HG03469 (cell line): Measurements from ENCODE around the gene SREBF2.

Experiments
- ATAC-seq: cut with Tn5 transposase; IDR thresholded peaks from one replicate; pipeline ENCODE4 v1.9.1; 2021; ENCODE audit warnings: mild to moderate bottlenecking, moderate library complexity, moderate number of reproducible peaks; ENCODE audit not compliant: unreplicated experiment

The SREBF2 gene

GRCh38 chr22:41875531-41876270, 42.8 kb downstream of the SREBF2 start:
- ATAC-seq, result no peak

GRCh38 chr22:41876275-41876674, 43.4 kb downstream of the SREBF2 start:
- ATAC-seq, result no peak

DNA sequence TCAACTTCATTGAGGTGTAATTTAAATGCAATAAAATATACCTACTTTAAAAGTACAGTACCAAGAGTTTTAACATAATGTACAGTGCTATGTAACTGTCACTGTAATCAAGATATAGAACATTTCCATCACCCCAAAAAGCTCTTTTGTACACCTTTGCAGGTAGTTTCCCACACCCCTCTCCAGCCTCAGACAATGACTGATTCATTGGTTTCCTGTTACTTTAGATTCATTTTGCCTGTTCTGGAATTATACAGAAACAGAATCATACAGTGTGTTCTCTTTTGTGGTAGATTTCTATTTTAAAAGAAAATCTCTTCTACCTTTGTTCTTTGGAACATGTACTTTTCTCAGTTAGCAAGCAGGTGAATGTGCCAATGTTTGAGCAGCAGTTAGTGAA, 43.8 kb downstream of the SREBF2 start:
- no peak for ATAC-seq

GRCh38 chr22:41880653-41881052, 47.7 kb downstream of the SREBF2 start:
- no peak for ATAC-seq

DNA sequence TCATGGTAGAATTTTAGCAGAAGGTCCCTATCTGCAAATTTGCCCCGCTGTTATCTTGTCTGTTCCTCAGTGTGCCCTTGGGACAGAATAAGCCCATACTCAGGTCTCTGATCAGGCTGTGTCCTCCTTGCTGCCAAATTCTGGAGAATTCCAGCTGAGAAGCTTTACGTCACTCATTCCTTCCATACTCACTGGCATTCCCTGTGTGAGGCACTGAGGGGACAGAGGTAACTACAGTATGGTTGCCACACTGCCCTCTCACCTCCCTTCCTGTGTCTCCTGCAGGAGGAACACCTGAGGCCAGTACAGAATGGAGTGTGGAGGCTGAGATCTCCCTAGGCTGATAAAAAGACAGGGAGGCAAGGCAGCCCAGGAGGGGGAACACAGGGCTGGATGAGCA, 50.5 kb downstream of the SREBF2 start:
- ATAC-seq, result no peak

DNA sequence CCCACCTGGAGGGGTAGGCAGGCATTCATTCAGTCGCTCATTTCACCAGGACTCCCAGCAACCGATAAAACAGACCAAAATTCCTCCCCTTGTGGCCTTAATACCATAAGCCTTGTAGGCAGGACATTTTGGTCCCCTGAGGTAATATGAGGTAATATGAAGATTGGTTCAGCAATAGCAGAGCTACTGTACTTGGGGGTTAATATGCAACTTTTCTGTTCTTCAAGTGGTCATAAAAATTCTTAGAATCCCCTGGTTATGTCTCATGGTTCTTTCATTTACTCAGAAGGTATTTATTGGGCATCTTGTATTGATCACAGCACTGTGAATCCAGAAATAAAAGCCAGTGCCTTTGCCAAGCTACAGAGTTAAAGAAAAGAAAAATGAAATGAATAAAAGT, 52.2 kb downstream of the SREBF2 start:
- no peak for ATAC-seq

- no peak for ATAC-seq
These were observed 52.6 kb downstream of the SREBF2 start for GRCh38 chr22:41885516-41885915.

DNA sequence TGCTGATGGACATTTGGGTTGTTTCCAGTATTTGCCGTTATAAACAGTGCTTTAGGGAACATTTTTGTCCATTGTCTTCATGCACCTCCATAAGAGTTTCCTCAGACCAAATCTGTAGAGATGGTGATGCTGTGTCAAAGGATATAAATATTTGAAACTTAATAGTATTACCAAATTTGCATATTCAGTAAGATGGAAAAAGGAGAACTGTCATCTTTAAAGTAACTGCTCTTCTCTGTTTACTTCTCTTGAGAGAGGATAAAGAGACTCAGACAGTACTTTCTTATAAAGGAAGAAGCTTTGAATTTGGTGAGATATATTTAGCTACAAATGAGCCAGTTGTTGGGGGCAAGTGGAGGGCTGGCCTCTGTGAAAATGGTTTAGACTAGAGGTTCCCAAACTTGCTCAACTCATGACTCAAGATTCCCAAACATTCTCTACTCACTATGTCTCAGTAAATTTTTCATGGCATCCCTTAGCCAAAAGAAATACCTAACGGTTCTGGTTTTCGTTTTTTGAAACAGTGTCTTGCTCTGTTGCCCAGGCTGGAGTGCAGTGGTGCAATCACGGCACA, 55.8 kb downstream of the SREBF2 start:
- no peak for ATAC-seq

GRCh38 chr22:41891407-41891806, 58.5 kb downstream of the SREBF2 start:
- no peak for ATAC-seq

- ATAC-seq, result no peak
These were observed 59.8 kb downstream of the SREBF2 start for GRCh38 chr22:41892721-41893120.

- no peak for ATAC-seq
These were observed 60.9 kb downstream of the SREBF2 start for GRCh38 chr22:41893591-41894375.

DNA sequence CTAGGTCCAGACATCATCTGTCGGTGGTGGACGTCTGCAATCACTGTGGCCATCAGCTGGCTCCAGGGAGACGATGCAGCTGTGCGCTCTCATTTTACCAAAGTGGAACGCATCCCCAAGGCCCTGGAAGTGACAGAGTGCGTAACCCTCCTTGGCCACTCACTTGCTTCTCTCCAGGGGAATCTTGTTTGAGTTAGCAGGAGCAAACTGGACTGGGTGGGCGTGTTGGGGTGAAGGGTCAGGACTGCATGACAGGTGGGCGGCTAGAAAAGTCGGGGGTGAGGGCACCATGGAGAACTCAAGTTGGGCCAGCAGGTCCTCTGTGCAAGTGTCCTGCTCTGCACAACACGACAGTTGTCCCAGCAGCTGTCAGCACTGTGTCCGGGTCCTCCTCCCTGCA, 65.7 kb downstream of the SREBF2 start:
- no peak for ATAC-seq

DNA sequence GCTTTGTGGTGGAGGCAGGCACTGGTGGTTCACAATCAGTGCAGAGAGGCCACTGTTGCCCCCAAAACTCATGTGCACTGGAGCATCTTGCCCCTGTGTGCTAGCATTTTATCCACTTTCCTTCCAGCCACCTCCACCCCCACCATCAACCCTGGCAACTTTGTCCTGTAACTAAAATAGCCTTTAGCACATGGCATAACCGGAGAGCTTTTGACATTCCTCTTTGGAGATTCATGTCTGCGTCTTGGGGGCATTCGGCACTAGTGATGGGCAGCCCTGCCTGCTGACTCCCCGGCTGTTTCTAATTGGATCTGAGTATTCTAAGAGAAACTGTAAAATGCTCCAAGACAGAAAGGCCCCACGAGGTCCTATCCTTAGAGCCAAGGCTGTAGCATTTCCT, 66.2 kb downstream of the SREBF2 start:
- no peak for ATAC-seq

DNA sequence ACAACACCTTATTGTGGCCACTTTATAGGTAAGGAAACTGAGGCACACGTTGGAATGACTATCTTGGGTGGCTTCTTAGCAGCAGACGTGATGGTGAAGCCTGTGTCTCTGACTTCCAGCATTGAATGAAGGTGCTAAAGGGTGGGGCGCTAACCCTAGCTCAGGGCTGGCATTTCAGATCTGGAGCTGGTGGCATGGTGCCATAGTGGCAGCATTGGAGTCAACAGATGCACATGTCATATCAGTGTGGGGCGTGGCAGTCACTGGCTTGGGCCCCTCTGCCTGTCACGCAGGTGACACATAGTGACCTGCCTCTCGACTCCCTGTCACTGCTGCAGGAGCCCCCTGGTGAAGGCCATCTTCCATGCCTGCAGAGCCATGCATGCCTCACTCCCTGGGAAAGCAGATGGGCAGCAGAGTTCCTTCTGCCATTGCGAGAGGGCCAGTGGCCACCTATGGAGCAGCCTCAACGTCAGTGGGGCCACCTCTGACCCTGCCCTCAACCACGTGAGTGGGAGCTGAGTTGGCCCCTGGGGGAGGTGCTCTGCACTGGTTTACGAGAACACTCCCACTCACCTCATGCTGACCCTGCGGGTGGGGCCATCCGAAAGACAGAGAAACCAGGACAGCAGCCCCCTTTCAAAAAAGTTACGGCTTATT, 67.2 kb downstream of the SREBF2 start:
- no peak for ATAC-seq

GRCh38 chr22:41900652-41901312, 67.9 kb downstream of the SREBF2 start:
- no peak for ATAC-seq

GRCh38 chr22:41902016-41902415, 69.1 kb downstream of the SREBF2 start:
- no peak for ATAC-seq

DNA sequence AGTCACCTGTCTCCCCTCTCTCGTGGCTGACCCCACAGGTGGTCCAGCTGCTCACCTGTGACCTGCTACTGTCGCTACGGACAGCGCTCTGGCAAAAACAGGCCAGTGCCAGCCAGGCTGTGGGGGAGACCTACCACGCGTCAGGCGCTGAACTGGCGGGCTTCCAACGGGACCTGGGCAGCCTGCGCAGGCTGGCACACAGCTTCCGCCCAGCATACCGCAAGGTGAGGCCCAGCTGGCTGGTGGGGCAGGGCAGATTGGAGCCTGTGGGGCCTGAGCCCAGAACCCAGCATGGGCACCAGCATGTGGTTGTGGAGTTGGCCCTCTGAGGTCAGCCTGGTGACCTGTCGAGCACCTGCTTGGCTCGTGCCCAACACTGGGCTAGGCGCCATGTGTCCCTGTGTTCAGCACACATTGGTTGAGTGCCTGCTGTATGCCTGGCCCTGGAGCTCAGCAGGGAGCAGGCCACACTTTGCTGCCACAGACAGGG, 70.1 kb downstream of the SREBF2 start:
- no peak for ATAC-seq

DNA sequence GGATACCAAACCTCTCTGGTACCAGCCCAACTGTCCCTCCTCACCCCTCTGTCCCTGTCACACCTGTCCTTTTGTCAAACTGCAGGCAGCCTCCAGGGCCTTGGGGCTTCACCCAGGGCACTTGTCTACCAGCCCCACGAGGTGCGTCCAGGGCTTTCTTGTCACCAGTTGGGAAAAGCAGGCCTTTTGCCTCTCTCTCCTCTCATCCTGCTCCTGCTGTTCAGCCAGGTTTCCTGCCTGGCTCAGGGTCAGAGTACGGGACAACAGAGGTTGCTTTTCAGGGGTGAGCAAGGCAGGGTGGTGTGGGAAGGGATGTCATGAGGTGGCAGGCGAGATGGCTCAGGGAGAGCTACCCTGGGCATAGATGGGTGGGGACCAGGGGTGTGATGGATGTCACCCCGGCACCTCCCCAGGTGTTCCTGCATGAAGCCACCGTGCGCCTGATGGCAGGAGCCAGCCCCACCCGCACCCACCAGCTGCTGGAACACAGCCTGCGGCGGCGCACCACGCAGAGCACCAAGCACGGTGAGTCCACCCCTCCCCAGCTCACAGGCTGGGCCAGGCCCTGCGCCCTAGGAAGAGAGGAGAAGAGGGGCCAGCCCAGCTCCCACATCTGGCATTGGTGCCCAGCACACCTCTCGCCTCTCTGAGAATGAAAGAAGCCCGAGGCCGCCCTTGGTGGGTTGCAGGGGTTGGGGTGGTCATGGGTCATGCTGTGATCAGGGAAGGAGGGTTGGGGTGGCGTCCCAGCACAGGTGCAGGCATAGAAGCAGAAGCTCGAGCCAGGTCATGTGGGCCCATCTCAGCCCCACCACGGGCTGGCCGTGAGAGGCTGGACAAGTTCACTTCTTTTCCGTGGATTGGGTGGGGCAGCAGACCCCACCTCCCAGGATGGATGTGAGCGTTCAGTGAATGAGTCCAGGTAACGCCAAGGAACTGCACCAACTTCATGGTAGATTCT, 71.8 kb downstream of the SREBF2 start:
- no peak for ATAC-seq

- no peak for ATAC-seq
These were observed 72.7 kb downstream of the SREBF2 start for GRCh38 chr22:41905411-41906202.
